AG09319 (cell line): Measurements from ENCODE around the gene FAM76A.

Source experiments
- DNase-seq: peaks from one replicate; pipeline ENCODE4 v3.0.0-alpha.2; 2010; ENCODE audit warnings: low read depth; ENCODE audit errors: extremely low read depth
- CTCF ChIP-seq: IDR thresholded peaks from 2 replicates; pipeline ENCODE4 v1.5.1; 2011; ENCODE audit warnings: low read depth, mild to moderate bottlenecking, inconsistent platforms, low read length, moderate library complexity

Gene FAM76A

GRCh38 chr1:27713869-27714513 lies 11.8 kb upstream of the FAM76A start:
- no peak for TF ChIP-seq CTCF
- no peak for DNase-seq

GRCh38 chr1:27716262-27716895 lies 9.4 kb upstream of the FAM76A start:
- TF ChIP-seq CTCF, result no peak
- no peak for DNase-seq

DNA sequence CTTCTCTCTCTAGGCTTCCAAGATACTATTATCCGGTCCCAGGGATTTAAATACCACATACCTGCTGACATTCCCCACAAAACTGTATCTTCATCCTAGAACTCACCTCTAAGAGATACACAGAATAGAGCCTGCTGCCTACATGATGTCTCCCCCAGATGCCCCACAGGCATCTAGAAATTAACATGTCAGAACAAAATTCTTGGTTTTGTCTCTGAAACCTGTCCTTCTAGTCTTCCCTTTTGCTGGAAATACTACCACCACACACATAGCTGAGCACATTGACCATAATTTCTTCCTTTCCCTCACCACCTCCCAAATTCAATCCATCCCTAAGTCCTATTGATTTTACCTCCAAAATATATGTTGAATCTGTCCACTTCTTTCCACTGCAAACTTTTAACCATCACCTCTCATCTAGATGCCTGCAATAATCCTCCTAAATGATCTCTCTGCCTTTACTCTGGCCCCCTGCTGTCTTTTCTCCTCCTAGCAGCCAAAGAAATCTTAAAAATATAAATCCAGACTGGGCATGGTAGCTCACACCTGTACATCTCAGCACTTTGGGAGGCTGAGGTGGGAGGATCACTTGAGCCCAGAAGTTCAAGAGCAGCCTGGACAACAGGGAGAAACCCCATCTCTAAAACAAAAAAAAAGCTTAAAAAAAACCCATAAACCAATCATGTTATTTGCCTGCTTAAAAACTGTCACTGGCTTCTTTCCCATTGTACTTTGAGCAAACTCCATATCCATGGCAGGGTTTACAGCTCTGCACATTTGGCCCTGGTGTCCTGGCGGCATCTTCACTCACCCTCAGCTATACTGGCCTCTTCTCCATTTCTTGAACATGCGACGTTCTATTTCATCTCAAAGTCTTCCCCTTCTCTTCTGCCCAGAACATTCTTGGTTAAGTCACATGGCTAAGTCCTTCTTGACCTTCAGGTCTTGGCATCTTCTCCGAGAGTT lies 6.2 kb upstream of the FAM76A start:
- peak; percentile 39 for TF ChIP-seq CTCF
- no peak for DNase-seq

DNA sequence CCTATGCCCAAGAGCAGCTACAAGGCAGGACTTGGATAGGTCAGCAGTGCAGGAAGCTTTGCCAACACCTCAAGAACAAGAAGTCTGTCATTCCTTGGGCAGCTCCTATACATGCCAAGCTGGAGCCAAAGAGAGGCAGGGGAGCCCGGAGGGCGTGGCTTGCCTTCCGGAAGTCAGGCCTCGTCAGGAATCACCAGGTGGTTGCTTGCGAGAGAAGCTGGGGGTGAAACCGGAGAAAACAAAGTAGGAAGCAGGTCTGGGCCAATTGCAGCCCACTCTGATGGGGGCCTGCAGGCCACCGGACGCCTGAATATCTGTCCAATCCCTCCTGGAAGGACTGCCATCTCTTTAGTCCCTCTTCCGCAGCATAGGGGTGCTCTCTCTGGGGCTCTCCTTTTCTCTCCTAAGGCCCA lies 794 bp upstream of the FAM76A start:
- DNase-seq, result no peak

GRCh38 chr1:27726173-27727044 lies 648 bp downstream of the FAM76A start:
- DNase-seq, result no peak
- TF ChIP-seq CTCF, result no peak

More for the DNA sequence above, 794 bp upstream of the FAM76A start:
- TF ChIP-seq CTCF, result no peak

DNA sequence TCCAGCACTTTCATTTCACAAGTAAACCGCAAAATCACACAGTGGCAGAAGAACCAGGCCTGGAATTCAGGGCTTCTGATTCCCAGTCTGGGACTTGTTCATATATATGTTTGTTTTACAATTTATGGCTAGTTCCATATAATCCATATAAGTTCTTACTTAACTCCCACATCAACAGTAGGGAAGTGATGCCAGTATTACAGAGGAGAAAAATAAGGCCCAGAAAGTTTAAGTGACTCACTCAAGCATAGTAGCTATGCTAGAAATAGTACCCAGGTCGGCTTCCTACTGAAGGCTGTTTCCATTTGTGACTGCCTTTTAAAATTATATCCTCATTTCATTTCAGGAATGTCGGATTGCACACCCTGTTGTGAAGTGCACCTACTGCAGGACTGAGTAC lies 1.4 kb downstream of the FAM76A start:
- TF ChIP-seq CTCF, result no peak
- no peak for DNase-seq
